HEK293 (cell line): ENCODE results near the gene FSHR.

ENCODE experiments used
- CTCF ChIP-seq: fragments of 450-650 bp; formaldehyde crosslinking; IDR thresholded peaks from 2 replicates; pipeline ENCODE4 v1.5.1; 2016; ENCODE audit warnings: missing biosample characterization, missing genetic modification characterization
- PATZ1 ChIP-seq: fragments of 450-650 bp; formaldehyde crosslinking; IDR thresholded peaks from 2 replicates; pipeline ENCODE4 v1.5.1; 2016; ENCODE audit warnings: missing biosample characterization, missing genetic modification characterization
- PBX3 ChIP-seq: sonication (generic); formaldehyde crosslinking; IDR thresholded peaks from 2 replicates; pipeline ENCODE4 v1.8.1; 2022; ENCODE audit warnings: mild to moderate bottlenecking, moderate library complexity, missing genetic modification reagents
- ZBTB7A ChIP-seq: fragments of 450-650 bp; formaldehyde crosslinking; IDR thresholded peaks from 2 replicates; pipeline ENCODE4 v1.5.1; 2016; ENCODE audit warnings: low read depth, missing biosample characterization, missing genetic modification characterization
- ZNF23 ChIP-seq: fragments of 450-650 bp; formaldehyde crosslinking; IDR thresholded peaks from 2 replicates; pipeline ENCODE4 v1.5.1; 2016; ENCODE audit warnings: missing biosample characterization, missing genetic modification characterization, borderline replicate concordance
- ZSCAN18 ChIP-seq: fragments of 450-650 bp; formaldehyde crosslinking; IDR thresholded peaks from 2 replicates; pipeline ENCODE4 v1.5.1; 2016; ENCODE audit warnings: missing biosample characterization, missing genetic modification characterization

- TF ChIP-seq CTCF (tag by site-specific recombination) (no peak), PBX3 (CRISPR knock-in tag) (no peak), ZBTB7A (no peak), ZSCAN18 (tag by site-specific recombination) (no peak), ZNF23 (no peak), PATZ1 (no peak)
Observed at GRCh38 chr2:49042488-49042887, 111.8 kb downstream of the FSHR start.
